Measurements from ENCODE around the gene TPGS2. TPM values are rescaled to one million over a fixed set of nuclear protein-coding genes. Genes with fewer than 3 reads are reported as not detected.
"Not testable (repeated sequence)": the region's sequence is repeated elsewhere in the genome, so short reads cannot be mapped to it uniquely, and the experiment has no call there.

The TPGS2 gene
- total RNA-seq, 1 donor from 2014 or later: 77.1 TPM

GRCh38 chr18:36766836-36767235 is 62.0 kb downstream of the TPGS2 start:
- no peak overlapping the region for H3K4me3 ChIP-seq (ENCODE audit: low read depth, low read length)
- DNase-seq (ENCODE audit: low read depth) (no peak), FAIRE-seq (no peak)
- TF ChIP-seq CTCF (IDR thresholded peaks at IDR 0.05; ENCODE audit: insufficient read depth, low read length, severe bottlenecking): no peak
- H3K27me3 ChIP-seq (ENCODE audit: control insufficient read depth, insufficient read depth, low read length): no peaks in the 10 kb centered on the region
- H3K36me3 ChIP-seq (ENCODE audit: control insufficient read depth, insufficient read depth, low read length): peaks cover 3% of the 10 kb centered on the region

DNA sequence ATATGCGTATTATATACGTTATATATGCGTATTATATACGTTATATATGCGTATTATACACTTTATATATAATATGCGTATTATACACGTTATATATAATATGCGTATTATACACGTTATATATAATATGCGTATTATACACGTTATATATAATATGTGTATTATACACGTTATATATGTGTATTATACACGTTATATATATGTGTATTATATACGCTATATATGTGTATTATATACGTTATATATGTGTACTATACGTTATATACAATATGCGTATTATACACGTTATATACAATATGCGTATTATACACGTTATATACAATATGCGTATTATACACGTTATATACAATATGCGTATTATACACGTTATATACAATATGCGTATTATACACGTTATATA is 65.8 kb downstream of the TPGS2 start:
- FAIRE-seq; H3K27me3 ChIP-seq (ENCODE audit: control insufficient read depth, insufficient read depth, low read length); DNase-seq (ENCODE audit: low read depth); H3K4me3 ChIP-seq (ENCODE audit: low read depth, low read length); H3K36me3 ChIP-seq (ENCODE audit: control insufficient read depth, insufficient read depth, low read length): not testable (repeated sequence)

DNA sequence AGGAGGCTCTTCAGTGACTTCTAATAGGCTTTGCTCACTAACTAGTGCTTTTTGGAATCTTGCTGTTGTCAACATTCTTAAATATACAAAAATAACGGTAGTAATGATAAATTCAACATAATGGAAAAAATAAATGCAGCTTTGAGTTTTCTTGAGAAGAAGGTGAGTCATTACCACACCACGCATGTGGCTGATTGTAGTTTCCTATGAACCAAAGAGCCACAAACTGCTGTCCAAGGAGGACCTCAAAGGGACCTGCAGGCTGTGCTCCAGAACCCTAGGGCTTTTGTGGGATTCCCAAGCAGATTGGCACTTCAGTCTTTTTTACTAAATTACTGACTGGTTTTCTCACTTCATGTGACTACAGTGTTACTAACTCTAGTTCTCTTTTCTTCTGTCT is 66.7 kb downstream of the TPGS2 start:
- no peak overlapping the region for H3K4me3 ChIP-seq (ENCODE audit: low read depth, low read length)
- no peaks in the 10 kb centered on the region for H3K27me3 ChIP-seq (ENCODE audit: control insufficient read depth, insufficient read depth, low read length)
- TF ChIP-seq CTCF (IDR thresholded peaks at IDR 0.05; ENCODE audit: insufficient read depth, low read length, severe bottlenecking): no peak
- DNase-seq (ENCODE audit: low read depth): no peak
- FAIRE-seq: no peak
- H3K36me3 ChIP-seq (ENCODE audit: control insufficient read depth, insufficient read depth, low read length): peaks cover 4% of the 10 kb centered on the region

DNA sequence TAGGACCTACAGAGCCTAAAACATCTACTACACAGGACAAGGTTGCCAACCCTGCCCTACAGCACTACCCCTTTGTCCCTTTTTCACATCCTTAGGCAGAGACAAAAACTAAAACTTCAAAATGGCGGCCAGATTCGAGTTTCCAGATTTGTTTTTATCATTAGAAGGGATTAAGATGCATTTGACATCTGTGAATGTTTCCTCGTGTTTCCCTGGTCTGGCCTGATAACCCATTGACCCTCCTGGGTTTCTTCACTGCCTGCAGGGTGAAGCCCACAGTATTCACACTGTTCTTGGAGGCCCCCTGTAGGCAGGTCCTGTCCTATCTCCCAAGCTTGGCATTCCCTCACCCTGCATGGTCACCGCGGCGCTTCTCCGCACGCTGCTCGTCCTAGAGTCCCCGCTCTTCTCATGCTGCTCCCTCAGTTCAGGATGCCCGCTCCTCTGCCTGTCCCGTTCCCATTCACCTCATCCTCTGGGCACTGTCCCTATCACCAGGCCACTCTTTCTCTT is 67.6 kb downstream of the TPGS2 start:
- no peak for FAIRE-seq
- no peak for TF ChIP-seq CTCF (IDR thresholded peaks at IDR 0.05; ENCODE audit: insufficient read depth, low read length, severe bottlenecking)

DNA sequence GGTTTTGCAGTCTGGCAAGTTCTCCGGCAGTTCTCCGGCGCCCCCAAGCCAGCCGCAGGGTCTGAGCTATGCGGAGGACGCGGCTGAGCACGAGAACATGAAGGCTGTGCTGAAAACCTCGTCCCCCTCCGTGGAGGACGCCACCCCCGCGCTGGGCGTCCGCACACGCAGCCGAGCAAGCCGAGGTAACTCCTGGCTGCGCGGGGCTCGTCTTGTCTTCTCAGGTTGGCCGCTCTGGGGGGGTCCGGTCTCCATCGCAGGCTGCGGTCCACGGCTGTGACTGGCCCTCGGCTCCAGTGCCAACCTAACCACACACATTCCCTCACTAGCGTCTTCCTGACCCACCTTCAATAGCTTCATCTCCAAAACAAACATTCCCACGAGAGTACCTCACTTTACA is 68.2 kb downstream of the TPGS2 start:
- peaks cover 4% of the 10 kb centered on the region for H3K36me3 ChIP-seq (ENCODE audit: control insufficient read depth, insufficient read depth, low read length)
- H3K4me3 ChIP-seq (ENCODE audit: low read depth, low read length): no peak overlapping the region
- FAIRE-seq (no peak), DNase-seq (ENCODE audit: low read depth) (no peak)
- no peaks in the 10 kb centered on the region for H3K27me3 ChIP-seq (ENCODE audit: control insufficient read depth, insufficient read depth, low read length)
- no peak for TF ChIP-seq CTCF (IDR thresholded peaks at IDR 0.05; ENCODE audit: insufficient read depth, low read length, severe bottlenecking)

More for the DNA sequence above, 67.6 kb downstream of the TPGS2 start:
- Histone ChIP-seq H3K36me3 (ENCODE audit: control insufficient read depth, insufficient read depth, low read length) (peaks cover 4% of the 10 kb centered on the region), H3K27me3 (ENCODE audit: control insufficient read depth, insufficient read depth, low read length) (no peaks in the 10 kb centered on the region), H3K4me3 (ENCODE audit: low read depth, low read length) (no peak overlapping the region)
- no peak for DNase-seq (ENCODE audit: low read depth)

GRCh38 chr18:36759167-36759776 is 69.5 kb downstream of the TPGS2 start:
- no peak overlapping the region for H3K4me3 ChIP-seq (ENCODE audit: low read depth, low read length)
- DNase-seq (ENCODE audit: low read depth) (no peak), FAIRE-seq (peak; percentile 43)
- TF ChIP-seq CTCF (IDR thresholded peaks at IDR 0.05; ENCODE audit: insufficient read depth, low read length, severe bottlenecking): no peak
- no peaks in the 10 kb centered on the region for H3K27me3 ChIP-seq (ENCODE audit: control insufficient read depth, insufficient read depth, low read length)
- peaks cover 4% of the 10 kb centered on the region for H3K36me3 ChIP-seq (ENCODE audit: control insufficient read depth, insufficient read depth, low read length)
